Mesendoderm (in vitro differentiated cells): ENCODE results near the gene AFMID.

Source experiments
- DNase-seq: peaks from one replicate; pipeline ENCODE4 v3.0.0; 2013
- H2AK5ac ChIP-seq: 2 replicates; pipeline ENCODE4 v1.6.1; 2013; ENCODE audit warnings: low read length, inconsistent platforms
- H2BK120ac ChIP-seq: 2 replicates; pipeline ENCODE4 v1.6.1; 2013; ENCODE audit warnings: low read depth, mild to moderate bottlenecking, low read length, moderate library complexity, mixed read lengths
- H2BK15ac ChIP-seq: replicated peaks from 2 replicates; pipeline ENCODE4 v1.6.1; 2013; ENCODE audit warnings: low read depth, mild to moderate bottlenecking, moderate library complexity
- H2BK5ac ChIP-seq: 2 replicates; pipeline ENCODE4 v1.6.1; 2013; ENCODE audit warnings: low read length, inconsistent platforms
- H3K18ac ChIP-seq: 2 replicates; pipeline ENCODE4 v1.6.1; 2013; ENCODE audit warnings: mild to moderate bottlenecking, low read length, mixed read lengths
- H3K23ac ChIP-seq: one replicate; pipeline ENCODE4 v1.6.1; 2013; ENCODE audit warnings: low read length
- H3K27ac ChIP-seq: 2 replicates; pipeline ENCODE4 v1.5.1; 2013; ENCODE audit warnings: low read depth, mild to moderate bottlenecking, inconsistent platforms, low read length, moderate library complexity
- H3K27me3 ChIP-seq: 2 replicates; pipeline ENCODE4 v1.6.1; 2013; ENCODE audit warnings: low read length, control low read depth, mild to moderate bottlenecking, inconsistent platforms; ENCODE audit not compliant: insufficient read depth, poor library complexity
- H3K36me3 ChIP-seq: 2 replicates; pipeline ENCODE4 v1.6.1; 2013; ENCODE audit warnings: low read length, inconsistent platforms; ENCODE audit not compliant: control insufficient read depth, insufficient read depth
- H3K4ac ChIP-seq: one replicate; pipeline ENCODE4 v1.6.1; 2013; ENCODE audit warnings: low read depth, mild to moderate bottlenecking, low read length, moderate library complexity
- H3K4me1 ChIP-seq: 2 replicates; pipeline ENCODE4 v1.6.1; 2013; ENCODE audit warnings: low read depth, low read length, inconsistent platforms; ENCODE audit not compliant: control insufficient read depth
- H3K4me2 ChIP-seq: 2 replicates; pipeline ENCODE4 v1.6.1; 2013; ENCODE audit warnings: low read length
- H3K4me3 ChIP-seq: 2 replicates; pipeline ENCODE4 v1.5.1; 2013; ENCODE audit warnings: mild to moderate bottlenecking, low read length
- H3K56ac ChIP-seq: one replicate; pipeline ENCODE4 v1.6.1; 2013; ENCODE audit warnings: low read length
- H3K79me1 ChIP-seq: 2 replicates; pipeline ENCODE4 v1.6.1; 2013; ENCODE audit warnings: low read length, inconsistent platforms
- H3K79me2 ChIP-seq: 2 replicates; pipeline ENCODE4 v1.6.1; 2013; ENCODE audit warnings: mild to moderate bottlenecking, low read length; ENCODE audit not compliant: control insufficient read depth, insufficient read depth
- H3K9ac ChIP-seq: 2 replicates; pipeline ENCODE4 v1.6.1; 2013; ENCODE audit warnings: low read length, inconsistent platforms
- H4K5ac ChIP-seq: one replicate; pipeline ENCODE4 v1.6.1; 2013; ENCODE audit warnings: low read length
- H4K8ac ChIP-seq: one replicate; pipeline ENCODE4 v1.6.1; 2013; ENCODE audit warnings: low read depth, mild to moderate bottlenecking, control low read depth, low read length, moderate library complexity
- WGBS: extraction: QIAGEN DNeasy Blood & Tissue Kit; methylation state at CpG from one replicate; pipeline ENCODE4 v1.1.7; 2013; ENCODE audit warnings: low lambda C conversion rate, missing lambda C conversion rate; ENCODE audit not compliant: insufficient coverage; ENCODE audit errors: extremely low coverage; 5-methylcytosine and 5-hydroxymethylcytosine counted together

The AFMID gene

DNA sequence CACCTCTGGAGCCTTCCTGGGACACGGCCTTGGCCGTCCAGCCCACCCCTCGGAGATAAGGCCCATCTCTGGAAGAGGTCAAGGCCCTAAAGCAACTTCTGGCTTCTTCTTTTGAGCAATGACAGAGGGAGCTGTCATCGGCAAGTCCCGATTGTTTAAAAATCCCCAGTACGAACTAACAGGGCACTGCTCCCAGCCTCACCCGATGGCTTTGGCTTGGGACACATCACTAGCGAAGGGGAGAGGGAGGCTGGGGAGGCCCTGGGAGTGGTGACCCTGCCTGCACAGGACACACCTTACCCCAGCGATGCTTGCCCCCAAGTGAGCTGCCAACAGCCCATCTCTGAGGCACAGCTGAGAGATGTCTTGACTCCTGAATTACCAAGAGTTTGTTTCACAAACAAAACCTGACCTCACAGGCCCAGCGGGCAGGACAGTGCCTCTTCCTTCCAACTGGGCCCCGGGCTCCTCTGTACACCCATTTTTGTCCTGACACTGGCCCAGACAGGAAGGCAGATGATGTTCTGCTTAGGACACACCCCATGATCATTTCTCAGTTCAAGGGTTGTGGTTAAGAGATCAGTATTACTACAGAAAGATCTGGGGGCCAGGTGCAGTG lies 14.0 kb upstream of the AFMID start:
- H3K27ac ChIP-seq, result no peak overlapping the region
- H4K5ac ChIP-seq, result no peak overlapping the region
- H3K18ac ChIP-seq, result no peak overlapping the region
- H3K4me3 ChIP-seq, result no peak overlapping the region
- no peaks in the 10 kb centered on the region for H3K27me3 ChIP-seq
- no peak overlapping the region for H3K56ac ChIP-seq
- no CpG with 5 or more reads among the region's 11 CpGs for WGBS
- no peaks in the 10 kb centered on the region for H3K79me2 ChIP-seq
- no peak overlapping the region for H3K9ac ChIP-seq
- no peak overlapping the region for H2BK120ac ChIP-seq
- H3K4ac ChIP-seq, result no peak overlapping the region
- peaks cover 2% of the 10 kb centered on the region for H3K4me1 ChIP-seq
- no peak overlapping the region for H2BK15ac ChIP-seq
- no peak overlapping the region for H3K4me2 ChIP-seq
- H3K79me1 ChIP-seq, result no peaks in the 10 kb centered on the region
- no peak overlapping the region for H2BK5ac ChIP-seq
- H4K8ac ChIP-seq, result no peak overlapping the region
- H3K36me3 ChIP-seq, result peaks cover 6% of the 10 kb centered on the region
- no peak overlapping the region for H2AK5ac ChIP-seq
- H3K23ac ChIP-seq, result no peak overlapping the region
- DNase-seq, result no peak

DNA sequence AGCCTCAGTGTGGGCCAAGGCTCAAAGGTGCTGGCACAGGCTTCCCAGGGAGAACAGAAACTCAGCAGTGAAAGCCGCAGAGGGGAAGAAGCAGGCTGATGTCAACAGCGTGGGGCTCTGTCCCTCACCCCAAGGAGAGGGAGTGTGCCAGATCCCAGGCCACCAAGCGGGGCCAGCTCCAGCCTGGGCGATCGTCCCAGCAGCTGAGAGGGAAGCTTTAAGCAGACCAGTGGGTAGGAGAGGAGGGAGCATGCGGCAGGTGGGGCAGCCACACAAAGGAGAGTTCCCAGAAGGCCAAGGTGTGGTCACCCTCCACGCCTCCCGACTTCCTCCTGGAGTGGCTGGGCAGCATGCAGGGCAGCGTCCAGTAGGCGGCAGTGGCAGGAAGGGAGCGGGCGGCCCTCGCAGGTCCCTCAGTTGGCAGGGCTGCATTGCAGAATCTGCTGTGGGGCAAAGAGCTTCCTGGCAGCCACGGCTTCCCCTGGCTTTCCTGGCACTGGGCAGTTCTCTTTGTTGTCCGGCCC lies 12.8 kb upstream of the AFMID start:
- Histone ChIP-seq H2BK120ac (no peak overlapping the region), H2BK5ac (no peak overlapping the region), H3K27ac (no peak overlapping the region), H2BK15ac (no peak overlapping the region), H3K4me2 (no peak overlapping the region), H3K56ac (no peak overlapping the region), H3K4me3 (no peak overlapping the region), H3K4me1 (peaks cover 2% of the 10 kb centered on the region), H3K23ac (no peak overlapping the region), H3K18ac (no peak overlapping the region), H3K4ac (no peak overlapping the region), H3K36me3 (peaks cover 15% of the 10 kb centered on the region), H3K79me2 (no peaks in the 10 kb centered on the region), H3K27me3 (no peaks in the 10 kb centered on the region), H3K79me1 (no peaks in the 10 kb centered on the region), H4K8ac (no peak overlapping the region), H4K5ac (no peak overlapping the region), H2AK5ac (no peak overlapping the region), H3K9ac (no peak overlapping the region)
- no CpG with 5 or more reads among the region's 15 CpGs for WGBS
- no peak for DNase-seq

DNA sequence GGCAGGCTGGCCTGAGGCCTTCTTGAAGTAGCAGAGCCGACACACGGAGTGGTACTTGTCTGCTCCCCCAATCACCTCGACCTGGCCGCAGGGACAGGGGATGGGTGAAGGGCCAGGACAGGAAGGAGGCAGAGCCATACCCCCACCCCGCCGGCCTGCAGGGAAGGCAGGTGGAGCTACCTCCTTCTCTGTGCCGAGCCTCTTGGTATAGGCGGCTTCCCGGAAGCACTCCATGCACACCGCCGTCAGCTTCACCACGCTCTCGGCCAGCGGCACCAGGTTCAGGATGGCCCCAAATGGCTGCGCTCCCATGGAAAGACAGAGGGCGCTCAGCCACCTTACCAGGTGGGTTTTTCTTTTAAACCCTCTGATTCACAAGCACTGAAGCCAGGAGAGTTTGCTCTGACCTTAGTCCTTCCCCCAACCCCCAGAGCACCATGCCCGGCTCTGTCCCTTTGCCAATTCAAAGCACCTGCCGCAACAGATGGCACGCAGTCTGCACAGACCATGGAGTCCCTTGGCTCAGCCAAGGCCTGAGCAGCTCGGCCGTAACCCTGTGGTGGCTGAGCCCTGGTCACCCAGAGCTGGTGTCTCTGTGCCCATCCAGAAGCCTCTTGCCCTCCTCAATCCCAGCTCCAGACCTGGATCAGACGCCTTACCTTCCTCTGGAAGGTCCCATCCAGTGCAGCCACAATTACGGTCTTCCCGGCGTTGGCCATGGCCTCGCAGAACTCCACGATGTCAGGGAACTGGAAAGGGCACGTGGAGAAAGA lies 12.1 kb upstream of the AFMID start:
- no peak overlapping the region for H3K9ac ChIP-seq
- H3K56ac ChIP-seq, result no peak overlapping the region
- DNase-seq, result peak; percentile 58
- H3K18ac ChIP-seq, result no peak overlapping the region
- H2BK5ac ChIP-seq, result no peak overlapping the region
- H4K5ac ChIP-seq, result no peak overlapping the region
- H3K27me3 ChIP-seq, result no peaks in the 10 kb centered on the region
- H2BK120ac ChIP-seq, result no peak overlapping the region
- no peak overlapping the region for H4K8ac ChIP-seq
- H3K27ac ChIP-seq, result no peak overlapping the region
- no peak overlapping the region for H3K4ac ChIP-seq
- peaks cover 19% of the 10 kb centered on the region for H3K36me3 ChIP-seq
- no peak overlapping the region for H3K23ac ChIP-seq
- WGBS, result no CpG with 5 or more reads among the region's 28 CpGs
- peaks cover 2% of the 10 kb centered on the region for H3K4me1 ChIP-seq
- H3K4me2 ChIP-seq, result no peak overlapping the region
- no peaks in the 10 kb centered on the region for H3K79me2 ChIP-seq
- no peak overlapping the region for H2BK15ac ChIP-seq
- no peak overlapping the region for H2AK5ac ChIP-seq
- no peak overlapping the region for H3K4me3 ChIP-seq
- no peaks in the 10 kb centered on the region for H3K79me1 ChIP-seq

DNA sequence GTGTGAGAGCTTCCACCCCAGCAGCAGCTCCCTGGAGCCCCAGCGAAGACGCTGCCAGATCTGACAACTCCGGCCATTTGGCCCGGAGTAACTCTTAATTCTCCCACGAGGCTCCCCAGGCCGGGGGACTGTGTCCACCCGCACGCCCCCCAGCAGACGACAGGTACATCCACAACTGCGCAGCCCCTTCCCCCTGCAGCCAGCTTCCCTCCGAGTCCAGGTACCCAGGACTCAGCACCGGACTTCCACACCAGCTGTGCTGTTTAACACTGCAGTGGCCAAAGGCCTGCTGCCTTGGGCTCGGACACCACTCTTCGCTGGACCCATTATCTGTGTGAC lies 11.6 kb upstream of the AFMID start:
- H3K18ac ChIP-seq, result no peak overlapping the region
- H3K4ac ChIP-seq, result no peak overlapping the region
- no peaks in the 10 kb centered on the region for H3K79me2 ChIP-seq
- H3K9ac ChIP-seq, result no peak overlapping the region
- H3K4me1 ChIP-seq, result peaks cover 2% of the 10 kb centered on the region
- H2BK120ac ChIP-seq, result no peak overlapping the region
- WGBS, result no CpG with 5 or more reads among the region's 14 CpGs
- H2AK5ac ChIP-seq, result no peak overlapping the region
- H4K5ac ChIP-seq, result no peak overlapping the region
- no peak overlapping the region for H4K8ac ChIP-seq
- H3K4me3 ChIP-seq, result no peak overlapping the region
- peaks cover 21% of the 10 kb centered on the region for H3K36me3 ChIP-seq
- no peaks in the 10 kb centered on the region for H3K79me1 ChIP-seq
- H3K27me3 ChIP-seq, result no peaks in the 10 kb centered on the region
- H2BK15ac ChIP-seq, result no peak overlapping the region
- H3K27ac ChIP-seq, result no peak overlapping the region
- no peak overlapping the region for H2BK5ac ChIP-seq
- H3K56ac ChIP-seq, result no peak overlapping the region
- H3K23ac ChIP-seq, result no peak overlapping the region
- no peak overlapping the region for H3K4me2 ChIP-seq
- DNase-seq, result no peak

DNA sequence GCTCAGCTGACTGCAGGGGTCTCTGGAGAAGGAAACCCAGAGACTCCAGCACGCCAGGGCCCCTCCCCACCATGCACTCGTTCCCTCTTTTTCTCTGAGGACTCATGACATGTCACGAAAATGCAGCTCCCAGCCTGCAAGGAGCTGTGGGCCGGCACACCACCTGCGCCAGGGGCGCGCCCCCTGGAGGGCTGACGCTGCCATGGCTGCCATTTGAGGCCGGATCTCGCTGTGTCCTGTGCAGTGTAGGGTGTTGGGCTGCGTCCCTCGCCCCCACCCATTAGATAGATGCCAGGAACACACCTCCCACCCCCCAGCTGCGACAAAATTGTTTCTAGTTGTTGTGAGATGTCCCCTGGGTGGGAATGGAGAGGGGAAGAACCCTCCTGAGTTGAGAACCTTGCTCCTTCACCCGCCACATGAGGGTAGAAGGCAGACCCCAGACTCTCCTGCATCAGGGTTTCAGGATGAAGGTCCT lies 10.6 kb upstream of the AFMID start:
- Histone ChIP-seq H3K27me3 (no peaks in the 10 kb centered on the region), H3K23ac (no peak overlapping the region), H3K4me1 (peaks cover 2% of the 10 kb centered on the region), H3K79me2 (no peaks in the 10 kb centered on the region), H3K79me1 (no peaks in the 10 kb centered on the region), H4K8ac (no peak overlapping the region), H3K56ac (no peak overlapping the region), H2BK120ac (no peak overlapping the region), H2BK15ac (no peak overlapping the region), H3K18ac (no peak overlapping the region), H3K4me2 (no peak overlapping the region), H4K5ac (no peak overlapping the region), H3K36me3 (peaks cover 21% of the 10 kb centered on the region), H2BK5ac (no peak overlapping the region), H3K9ac (no peak overlapping the region), H3K4ac (no peak overlapping the region), H2AK5ac (no peak overlapping the region), H3K27ac (no peak overlapping the region), H3K4me3 (no peak overlapping the region)
- no CpG with 5 or more reads among the region's 14 CpGs for WGBS
- DNase-seq, result peak; percentile 79
